Astrocyte (in vitro differentiated cells and primary cell): ENCODE results near the gene DACT1. TPM values are rescaled to one million over a fixed set of nuclear protein-coding genes. Genes with fewer than 3 reads are reported as not detected.

ENCODE experiments used
- DNase-seq: peaks from one replicate; pipeline ENCODE4 v3.0.0-alpha.2; 2010; ENCODE audit warnings: low read depth
- FAIRE-seq: peaks from 2 replicates; lab custom pipeline; 2011; peaks lifted over from hg19 to GRCh38; lab: Jason Lieb, UNC
- H2AFZ ChIP-seq: 2 replicates; pipeline ENCODE4 v1.6.0; 2012; ENCODE audit warnings: low read depth, low read length, inconsistent platforms
- H3K27ac ChIP-seq: 2 replicates; pipeline ENCODE4 v1.5.1; 2011; ENCODE audit warnings: low read depth, low read length, inconsistent platforms
- H3K27me3 ChIP-seq: 2 replicates; pipeline ENCODE4 v1.6.0; 2011; ENCODE audit warnings: low read length, inconsistent platforms; ENCODE audit not compliant: insufficient read depth
- H3K36me3 ChIP-seq: 2 replicates; pipeline ENCODE4 v1.5.1; 2011; ENCODE audit warnings: low read length, inconsistent platforms; ENCODE audit not compliant: insufficient read depth
- H3K4me1 ChIP-seq: 2 replicates; pipeline ENCODE4 v1.5.1; 2011; ENCODE audit warnings: low read length, inconsistent platforms; ENCODE audit not compliant: insufficient read depth
- H3K4me2 ChIP-seq: 2 replicates; pipeline ENCODE4 v1.6.0; 2012; ENCODE audit warnings: low read length, inconsistent platforms
- H3K4me3 ChIP-seq: 2 replicates; pipeline ENCODE4 v1.5.1; 2011; ENCODE audit warnings: low read depth, mild to moderate bottlenecking, low read length, inconsistent platforms; ENCODE audit not compliant: insufficient read depth
- H3K79me2 ChIP-seq: 2 replicates; pipeline ENCODE4 v1.6.0; 2012; ENCODE audit warnings: mild to moderate bottlenecking, low read length, inconsistent platforms; ENCODE audit not compliant: insufficient read depth
- H3K9ac ChIP-seq: 2 replicates; pipeline ENCODE4 v1.6.0; 2012; ENCODE audit warnings: mild to moderate bottlenecking, low read length, inconsistent platforms
- H3K9me3 ChIP-seq: 2 replicates; pipeline ENCODE4 v1.5.1; 2012; ENCODE audit warnings: low read depth, mild to moderate bottlenecking, low read length, inconsistent platforms; ENCODE audit not compliant: insufficient read depth
- H4K20me1 ChIP-seq: 2 replicates; pipeline ENCODE4 v1.6.0; 2012; ENCODE audit warnings: low read length, inconsistent platforms; ENCODE audit not compliant: insufficient read depth
- H3K27ac Mint-ChIP-seq: one replicate; pipeline ENCODE4 v1.8.0; 2021; ENCODE audit warnings: mild to moderate bottlenecking, mixed read lengths; ENCODE audit not compliant: unreplicated experiment
- H3K27me3 Mint-ChIP-seq: one replicate; pipeline ENCODE4 v1.8.0; 2021; ENCODE audit warnings: low read depth, mixed read lengths; ENCODE audit not compliant: unreplicated experiment
- H3K36me3 Mint-ChIP-seq: one replicate; pipeline ENCODE4 v1.8.0; 2021; ENCODE audit warnings: low read depth, mixed read lengths; ENCODE audit not compliant: unreplicated experiment
- H3K4me1 Mint-ChIP-seq: one replicate; pipeline ENCODE4 v1.8.0; 2021; ENCODE audit warnings: low read depth, mixed read lengths; ENCODE audit not compliant: unreplicated experiment
- H3K4me3 Mint-ChIP-seq: one replicate; pipeline ENCODE4 v1.8.0; 2021; ENCODE audit warnings: mild to moderate bottlenecking, moderate library complexity, mixed read lengths; ENCODE audit not compliant: unreplicated experiment
- H3K9me3 Mint-ChIP-seq: one replicate; pipeline ENCODE4 v1.8.0; 2021; ENCODE audit warnings: mild to moderate bottlenecking, mixed read lengths; ENCODE audit not compliant: unreplicated experiment
- CTCF ChIP-seq: IDR thresholded peaks from 2 replicates; pipeline ENCODE4 v1.5.1; 2011; ENCODE audit warnings: low read depth, mild to moderate bottlenecking, inconsistent platforms, low read length, moderate library complexity; ENCODE audit not compliant: insufficient read depth
- EZH2 ChIP-seq: IDR thresholded peaks from 2 replicates; pipeline ENCODE4 v1.6.1; 2012; ENCODE audit warnings: mild to moderate bottlenecking, low read length, inconsistent platforms; ENCODE audit not compliant: insufficient read depth
- total RNA-seq: library from RNA; stranded (reverse); gene quantifications from 2 replicates; pipeline ENCODE4 v1.2.1, GENCODE V29; 2021

DACT1 gene
- total RNA-seq, 1 donor from 2014 or later, result 49.3 TPM

DNA sequence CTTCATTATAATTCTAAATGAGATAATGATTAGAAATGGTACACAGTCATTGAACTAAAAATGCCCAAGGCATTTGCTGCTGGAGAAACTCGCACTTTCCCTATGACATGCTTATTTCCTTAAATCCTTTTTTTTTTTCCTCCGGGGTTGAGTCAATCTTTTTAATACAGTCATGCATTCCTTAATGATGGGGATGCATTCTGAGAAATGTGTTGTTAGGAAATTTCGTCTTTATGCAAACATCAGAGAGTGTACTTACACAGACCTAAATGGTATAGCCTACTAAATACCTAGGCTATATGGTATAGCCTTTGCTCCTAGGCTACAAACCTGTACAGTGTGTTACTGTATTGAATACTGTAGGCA lies 29.8 kb upstream of the DACT1 start:
- H3K36me3 ChIP-seq, result no peaks in the 10 kb centered on the region

DNA sequence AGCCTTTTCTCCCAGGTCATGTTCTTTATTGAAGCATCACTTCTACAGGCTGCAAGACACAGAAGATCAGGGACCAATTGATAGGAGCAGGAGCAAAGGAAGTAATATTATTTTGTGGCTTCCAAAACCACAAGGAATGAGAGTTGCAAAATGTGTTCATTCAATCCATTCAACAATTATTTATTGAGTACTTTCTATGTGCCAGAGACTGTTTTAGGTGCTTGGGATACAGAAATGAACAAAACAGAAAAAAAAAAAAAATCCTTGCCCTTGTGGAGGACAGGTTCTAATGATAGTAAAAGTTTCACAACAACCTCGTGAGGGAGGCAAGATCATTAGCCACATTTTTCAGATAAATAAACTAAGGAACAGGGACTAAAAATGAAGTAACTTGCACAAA lies 20.1 kb upstream of the DACT1 start:
- Histone ChIP-seq H3K4me1 (no peaks in the 10 kb centered on the region), H4K20me1 (no peaks in the 10 kb centered on the region), H3K4me2 (no peak overlapping the region), H3K9ac (no peak overlapping the region), H3K36me3 (no peaks in the 10 kb centered on the region), H3K27ac (no peak overlapping the region), H3K27me3 (no peaks in the 10 kb centered on the region), H3K79me2 (no peaks in the 10 kb centered on the region), H3K4me3 (no peak overlapping the region), H2AFZ (no peak overlapping the region), H3K9me3 (no peaks in the 10 kb centered on the region)
- Mint-ChIP-seq H3K36me3 (no peaks in the 10 kb centered on the region), H3K4me1 (peaks cover 3% of the 10 kb centered on the region), H3K27ac (no peak overlapping the region), H3K9me3 (no peaks in the 10 kb centered on the region), H3K4me3 (no peak overlapping the region), H3K27me3 (peaks cover 9% of the 10 kb centered on the region)
- DNase-seq, result peak; percentile 34
- TF ChIP-seq EZH2 (no peak), CTCF (no peak)
- no peak for FAIRE-seq

More for the DNA sequence above, 29.8 kb upstream of the DACT1 start:
- no peaks in the 10 kb centered on the region for H3K27me3 ChIP-seq
- FAIRE-seq (peak; percentile 64), DNase-seq (peak; percentile 74)
- no peaks in the 10 kb centered on the region for H3K9me3 Mint-ChIP-seq
- peaks cover 10% of the 10 kb centered on the region for H3K27me3 Mint-ChIP-seq
- no peaks in the 10 kb centered on the region for H4K20me1 ChIP-seq
- peak overlapping the region; percentile 69 for H3K4me2 ChIP-seq
- H3K27ac ChIP-seq, result no peak overlapping the region
- peaks cover 8% of the 10 kb centered on the region for H3K4me1 Mint-ChIP-seq
- no peak overlapping the region for H2AFZ ChIP-seq
- H3K79me2 ChIP-seq, result no peaks in the 10 kb centered on the region
- H3K36me3 Mint-ChIP-seq, result no peaks in the 10 kb centered on the region
- H3K4me3 ChIP-seq, result no peak overlapping the region
- peaks cover 7% of the 10 kb centered on the region for H3K4me1 ChIP-seq
- no peak overlapping the region for H3K27ac Mint-ChIP-seq
- no peak for TF ChIP-seq EZH2
- no peak overlapping the region for H3K9ac ChIP-seq
- H3K9me3 ChIP-seq, result no peaks in the 10 kb centered on the region
- no peak overlapping the region for H3K4me3 Mint-ChIP-seq

DNA sequence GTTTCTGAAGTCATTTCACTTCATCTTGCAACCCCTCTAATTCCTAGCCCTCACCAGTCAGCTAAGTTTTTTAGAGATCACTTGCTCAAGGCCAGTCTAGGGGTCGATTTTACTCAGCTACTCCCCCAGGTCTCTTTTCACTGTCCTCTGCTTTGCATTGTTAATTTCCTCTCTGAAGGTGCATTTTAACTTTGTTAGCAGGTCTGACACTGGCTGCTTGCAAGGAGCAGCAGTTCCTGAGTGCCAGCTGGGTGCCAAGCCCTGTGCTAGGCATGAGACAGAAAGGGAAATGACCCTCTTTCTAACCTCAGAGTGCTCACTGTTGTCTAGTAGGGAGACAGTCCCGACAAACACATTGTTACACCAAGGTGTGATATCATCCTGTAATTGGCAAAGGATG lies 17.8 kb upstream of the DACT1 start:
- Histone ChIP-seq H3K27me3 (no peaks in the 10 kb centered on the region), H3K4me2 (no peak overlapping the region), H3K9me3 (no peaks in the 10 kb centered on the region), H3K9ac (no peak overlapping the region), H3K4me3 (no peak overlapping the region), H2AFZ (no peak overlapping the region), H3K27ac (no peak overlapping the region), H3K79me2 (no peaks in the 10 kb centered on the region), H4K20me1 (no peaks in the 10 kb centered on the region), H3K4me1 (no peaks in the 10 kb centered on the region), H3K36me3 (no peaks in the 10 kb centered on the region)
- H3K27me3 Mint-ChIP-seq, result peaks cover 9% of the 10 kb centered on the region
- H3K36me3 Mint-ChIP-seq, result no peaks in the 10 kb centered on the region
- TF ChIP-seq EZH2, result no peak
- no peak for TF ChIP-seq CTCF
- H3K9me3 Mint-ChIP-seq, result no peaks in the 10 kb centered on the region
- no peak overlapping the region for H3K27ac Mint-ChIP-seq
- no peak for DNase-seq
- FAIRE-seq, result no peak
- peaks cover 3% of the 10 kb centered on the region for H3K4me1 Mint-ChIP-seq
- no peak overlapping the region for H3K4me3 Mint-ChIP-seq
